HEK293 (cell line): ENCODE measurements around the gene CSNK2A1.
A peak's percentile ranks its signal among the peaks of the same experiment; 100 is the strongest.

ENCODE experiments used
- CTCF ChIA-PET: fragments of 350-600 bp; formaldehyde crosslinking; extraction: SDS; loops from one replicate; lab custom pipeline; 2021; ENCODE audit warnings: antibody characterized with exemption; lab: Yijun Ruan, JAX
- POLR2A ChIA-PET: fragments of 300-600 bp; formaldehyde crosslinking; extraction: SDS; loops from one replicate; lab custom pipeline; 2020; ENCODE audit warnings: antibody characterized with exemption, inconsistent platforms; lab: Yijun Ruan, JAX
- H3K27ac ChIP-seq: fragments of 200-500 bp; sonication (Bioruptor generic); 2 replicates; pipeline ENCODE4 v1.5.1; 2014; ENCODE audit warnings: low read depth, low read length, control low read depth, inconsistent platforms; ENCODE audit errors: extremely low read depth
- H3K36me3 ChIP-seq, 2 experiments: fragments of 200-500 bp in 1 of 2; sonication (Bioruptor generic) in 1 of 2; 1 replicate in 1 of 2; 2 replicates in 1 of 2; pipeline ENCODE4 v1.5.1; 2014 to 2017; ENCODE audit warnings: inconsistent platforms in 2 of 2, low read length in 2 of 2; ENCODE audit not compliant: control insufficient read depth in 2 of 2, insufficient read depth in 1 of 2
- H3K4me1 ChIP-seq: fragments of 200-500 bp; sonication (Bioruptor generic); 2 replicates; pipeline ENCODE4 v1.5.1; 2014; ENCODE audit warnings: mild to moderate bottlenecking, low read length, inconsistent platforms; ENCODE audit not compliant: control insufficient read depth, insufficient read depth
- H3K4me3 ChIP-seq: 2 replicates; pipeline ENCODE4 v1.5.1; 2011; ENCODE audit warnings: low read depth, mild to moderate bottlenecking, control low read depth, low read length, moderate library complexity
- H3K9me3 ChIP-seq: fragments of 200-500 bp; sonication (Bioruptor generic); 2 replicates; pipeline ENCODE4 v1.5.1; 2014; ENCODE audit warnings: low read depth, low read length, inconsistent platforms; ENCODE audit not compliant: control insufficient read depth, insufficient read depth
- GLIS2 ChIP-seq: fragments of 450-650 bp; formaldehyde crosslinking; IDR thresholded peaks from 2 replicates; pipeline ENCODE4 v1.5.1; 2016; ENCODE audit warnings: missing biosample characterization, missing genetic modification characterization
- OSR2 ChIP-seq: fragments of 450-650 bp; formaldehyde crosslinking; IDR thresholded peaks from 2 replicates; pipeline ENCODE4 v1.5.1; 2016; ENCODE audit warnings: missing biosample characterization, missing genetic modification characterization
- PRDM6 ChIP-seq: fragments of 450-650 bp; formaldehyde crosslinking; IDR thresholded peaks from 2 replicates; pipeline ENCODE4 v1.5.1; 2017; ENCODE audit warnings: missing biosample characterization, missing genetic modification characterization
- REST ChIP-seq: fragments of 450-650 bp; formaldehyde crosslinking; IDR thresholded peaks from 2 replicates; pipeline ENCODE4 v1.5.1; 2016; ENCODE audit warnings: missing biosample characterization, missing genetic modification characterization
- SCRT2 ChIP-seq: fragments of 450-650 bp; formaldehyde crosslinking; IDR thresholded peaks from 2 replicates; pipeline ENCODE4 v1.5.1; 2016; ENCODE audit warnings: missing biosample characterization, missing genetic modification characterization
- ZBTB49 ChIP-seq: fragments of 450-650 bp; formaldehyde crosslinking; IDR thresholded peaks from 2 replicates; pipeline ENCODE4 v1.5.1; 2016; ENCODE audit warnings: missing biosample characterization, missing genetic modification characterization, low read depth
- ZBTB8A ChIP-seq: fragments of 450-650 bp; formaldehyde crosslinking; IDR thresholded peaks from 2 replicates; pipeline ENCODE4 v1.5.1; 2016; ENCODE audit warnings: missing biosample characterization, missing genetic modification characterization
- ZNF2 ChIP-seq: fragments of 450-650 bp; formaldehyde crosslinking; IDR thresholded peaks from 2 replicates; pipeline ENCODE4 v1.5.1; 2016; ENCODE audit warnings: missing biosample characterization, missing genetic modification characterization
- ZNF23 ChIP-seq: fragments of 450-650 bp; formaldehyde crosslinking; IDR thresholded peaks from 2 replicates; pipeline ENCODE4 v1.5.1; 2016; ENCODE audit warnings: missing biosample characterization, missing genetic modification characterization, borderline replicate concordance
- ZNF280D ChIP-seq: fragments of 450-650 bp; formaldehyde crosslinking; IDR thresholded peaks from 2 replicates; pipeline ENCODE4 v1.5.1; 2016; ENCODE audit warnings: missing biosample characterization, missing genetic modification characterization
- ZNF302 ChIP-seq: fragments of 450-650 bp; formaldehyde crosslinking; IDR thresholded peaks from 2 replicates; pipeline ENCODE4 v1.5.1; 2016; ENCODE audit warnings: missing biosample characterization, missing genetic modification characterization, low read depth
- ZNF324 ChIP-seq: fragments of 450-650 bp; formaldehyde crosslinking; IDR thresholded peaks from 2 replicates; pipeline ENCODE4 v1.5.1; 2016; ENCODE audit warnings: missing biosample characterization, missing genetic modification characterization
- ZNF394 ChIP-seq: fragments of 450-650 bp; formaldehyde crosslinking; IDR thresholded peaks from 2 replicates; pipeline ENCODE4 v1.5.1; 2016; ENCODE audit warnings: missing biosample characterization, missing genetic modification characterization, mild to moderate bottlenecking, moderate library complexity, borderline replicate concordance
- ZNF529 ChIP-seq: fragments of 450-650 bp; formaldehyde crosslinking; IDR thresholded peaks from 2 replicates; pipeline ENCODE4 v1.5.1; 2017; ENCODE audit warnings: missing genetic modification characterization, missing biosample characterization; ENCODE audit not compliant: insufficient replicate concordance
- ZNF600 ChIP-seq: fragments of 450-650 bp; formaldehyde crosslinking; IDR thresholded peaks from 2 replicates; pipeline ENCODE4 v1.5.1; 2016; ENCODE audit warnings: missing biosample characterization, missing genetic modification characterization
- ZNF626 ChIP-seq: fragments of 450-650 bp; sonication (Bioruptor Pico); formaldehyde crosslinking; IDR thresholded peaks from 2 replicates; pipeline ENCODE4 v1.5.1; 2018; ENCODE audit warnings: missing biosample characterization, missing genetic modification characterization, inconsistent platforms
- ZNF645 ChIP-seq: fragments of 450-650 bp; formaldehyde crosslinking; IDR thresholded peaks from 2 replicates; pipeline ENCODE4; 2016; ENCODE audit warnings: missing biosample characterization, missing genetic modification characterization
- ZNF654 ChIP-seq: fragments of 450-650 bp; formaldehyde crosslinking; IDR thresholded peaks from 2 replicates; pipeline ENCODE4 v1.5.1; 2016; ENCODE audit warnings: low read depth, missing biosample characterization, missing genetic modification characterization

CSNK2A1 gene

GRCh38 chr20:432208-432607 lies 111.4 kb downstream of the CSNK2A1 start (continued):
- no peak for TF ChIP-seq REST
- no peak for TF ChIP-seq ZNF302 (tag by site-specific recombination)
- no peak for TF ChIP-seq ZNF626 (tag by site-specific recombination)

GRCh38 chr20:431012-431904 lies 112.3 kb downstream of the CSNK2A1 start:
- ChIA-PET CTCF (interaction anchor here (0.6 to 4.3 kb wide), 45 partner anchors 8 to 297 kb away, joined by 3 to 88 read pairs (median 4); partner anchors contain the start of gene TBC1D20), POLR2A (interaction anchor here (0.6 to 1.7 kb wide), 6 partner anchors 24 to 84 kb away, joined by 3 to 8 read pairs (median 4); partner anchors contain the start of gene RBCK1)
- Histone ChIP-seq H3K4me3 (no peak overlapping the region), H3K4me1 (no peaks in the 10 kb centered on the region; the same call in 1 of the 2 replicates), H3K27ac (peak overlapping the region; percentile 41; the same call in 1 of the 2 replicates), H3K9me3 (no peaks in the 10 kb centered on the region), H3K36me3 (peaks cover 12 to 83% of the 10 kb centered on the region in 2 experiments)
- TF ChIP-seq ZNF529 (tag by site-specific recombination) (no peak), ZNF23 (tag by site-specific recombination) (no peak), ZNF280D (tag by site-specific recombination) (no peak), ZNF324 (tag by site-specific recombination) (no peak), ZNF654 (tag by site-specific recombination) (peak; percentile 50), ZBTB8A (no peak), GLIS2 (tag by site-specific recombination) (no peak), ZBTB49 (tag by site-specific recombination) (no peak), REST (no peak), ZNF600 (tag by site-specific recombination) (peak; percentile 29; the same call in 1 of the 2 replicates), ZNF645 (tag by site-specific recombination) (no peak), OSR2 (tag by site-specific recombination) (no peak), ZNF394 (tag by site-specific recombination) (no peak), ZNF2 (peak; percentile 76), PRDM6 (tag by site-specific recombination) (no peak), SCRT2 (no peak)
